ENCODE data around the gene F2RL1. TPM values are rescaled to one million over a fixed set of nuclear protein-coding genes. Genes with fewer than 3 reads are reported as not detected.
A peak's percentile ranks its signal among the peaks of the same experiment; 100 is the strongest.
"Not testable (repeated sequence)": the region's sequence is repeated elsewhere in the genome, so short reads cannot be mapped to it uniquely, and the experiment has no call there.

F2RL1 gene, protein sequence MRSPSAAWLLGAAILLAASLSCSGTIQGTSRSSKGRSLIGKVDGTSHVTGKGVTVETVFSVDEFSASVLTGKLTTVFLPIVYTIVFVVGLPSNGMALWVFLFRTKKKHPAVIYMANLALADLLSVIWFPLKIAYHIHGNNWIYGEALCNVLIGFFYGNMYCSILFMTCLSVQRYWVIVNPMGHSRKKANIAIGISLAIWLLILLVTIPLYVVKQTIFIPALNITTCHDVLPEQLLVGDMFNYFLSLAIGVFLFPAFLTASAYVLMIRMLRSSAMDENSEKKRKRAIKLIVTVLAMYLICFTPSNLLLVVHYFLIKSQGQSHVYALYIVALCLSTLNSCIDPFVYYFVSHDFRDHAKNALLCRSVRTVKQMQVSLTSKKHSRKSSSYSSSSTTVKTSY
- polyA plus RNA-seq (ENCODE audit: insufficient read length) = 0.31 TPM

DNA sequence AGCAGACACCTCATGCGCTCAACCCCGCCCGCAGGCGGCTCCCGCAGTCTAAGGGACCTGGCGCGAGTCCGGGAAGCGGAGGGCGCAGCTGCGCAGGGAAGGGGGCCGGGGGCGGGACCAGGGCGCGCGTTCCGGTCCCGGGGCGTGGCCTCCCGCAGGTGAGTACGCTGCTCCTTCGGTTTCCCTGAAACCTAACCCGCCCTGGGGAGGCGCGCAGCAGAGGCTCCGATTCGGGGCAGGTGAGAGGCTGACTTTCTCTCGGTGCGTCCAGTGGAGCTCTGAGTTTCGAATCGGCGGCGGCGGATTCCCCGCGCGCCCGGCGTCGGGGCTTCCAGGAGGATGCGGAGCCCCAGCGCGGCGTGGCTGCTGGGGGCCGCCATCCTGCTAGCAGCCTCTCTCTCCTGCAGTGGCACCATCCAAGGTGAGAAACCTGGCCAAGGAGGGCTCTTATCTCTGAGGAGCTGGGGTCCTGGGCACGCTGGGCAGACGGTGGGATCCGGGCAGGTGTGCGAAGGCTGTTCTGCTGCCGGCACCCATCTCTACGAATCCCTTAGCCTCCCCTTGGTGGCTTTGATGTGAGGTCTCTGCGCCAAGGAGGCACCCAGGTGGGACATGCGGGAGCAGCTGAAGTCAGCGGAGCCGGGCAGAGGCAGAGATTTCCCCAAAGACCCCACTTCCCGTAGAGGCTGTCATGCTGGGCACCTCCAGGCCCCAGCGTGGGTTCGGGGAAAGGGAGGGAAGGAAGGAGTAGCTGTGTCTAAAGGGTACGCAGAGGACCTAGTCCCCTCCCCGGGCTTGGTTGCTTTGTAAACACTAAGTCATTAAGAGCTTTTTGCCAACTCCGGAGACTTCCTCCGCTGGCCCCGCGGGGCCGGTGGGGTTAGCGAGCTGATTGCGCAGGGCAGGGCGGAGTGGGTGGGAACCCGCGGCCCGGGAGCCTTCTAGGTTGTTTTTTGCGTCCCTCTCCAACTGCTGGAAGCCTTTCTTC lies at the start of gene F2RL1:
Gene F2RL1, plus strand, starts transcription at position 187 of the 988 bp plus-strand sequence. Its CDS starts 153 bp downstream, at position 340.
- DNase-seq = no peak

DNA sequence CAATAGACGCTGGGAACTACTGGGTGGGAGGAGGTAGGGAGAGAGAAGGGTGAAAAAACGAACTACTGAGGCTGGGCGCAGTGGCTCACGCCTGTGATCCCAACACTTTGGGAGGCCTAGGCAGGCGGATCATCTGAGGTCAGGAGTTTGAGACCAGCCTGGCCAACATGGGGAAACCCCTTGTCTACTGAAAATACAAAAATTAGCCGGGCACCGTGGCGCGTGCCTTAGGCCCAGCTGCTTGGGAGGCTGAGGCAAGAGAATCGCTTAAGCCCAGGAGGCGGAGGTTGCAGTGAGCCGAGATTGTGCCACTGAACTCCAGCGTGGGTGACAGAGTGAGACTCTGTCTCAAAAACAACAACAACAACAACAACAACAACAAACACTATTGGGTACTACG lies 47.8 kb upstream of the F2RL1 start:
- DNase-seq = not testable (repeated sequence)

DNA sequence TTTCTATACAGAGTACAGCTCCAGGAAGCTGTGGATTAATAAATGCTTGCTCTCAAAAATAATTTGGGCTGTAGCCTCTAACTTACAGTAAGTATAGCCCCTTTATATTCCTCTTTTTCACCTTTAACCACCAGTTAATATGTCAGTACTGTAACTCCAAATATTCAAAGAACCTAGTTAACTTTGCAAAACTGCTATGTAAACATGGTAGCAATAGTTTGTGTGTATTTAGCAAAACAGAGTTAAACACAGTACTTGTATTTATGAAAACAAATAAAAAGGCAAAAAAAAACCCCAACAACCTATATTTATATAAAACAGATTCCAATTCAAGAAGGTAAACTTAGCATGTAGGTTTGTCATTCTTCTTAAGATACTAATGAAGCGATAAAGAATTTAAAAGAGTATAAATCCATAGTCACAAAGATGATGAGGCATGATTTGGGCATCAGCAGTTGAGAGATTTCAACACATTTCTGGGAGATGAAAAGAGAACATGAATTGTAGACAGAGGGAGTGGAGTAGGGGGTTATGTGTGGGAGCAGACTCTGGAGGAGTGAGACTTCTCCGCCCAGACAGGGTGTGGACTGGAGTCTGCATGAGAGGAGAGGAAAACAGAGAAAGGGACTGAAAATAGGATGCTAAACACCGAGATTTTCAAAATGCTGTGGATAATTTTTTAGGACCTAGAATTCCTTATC lies 47.0 kb upstream of the F2RL1 start:
- DNase-seq = no peak

DNA sequence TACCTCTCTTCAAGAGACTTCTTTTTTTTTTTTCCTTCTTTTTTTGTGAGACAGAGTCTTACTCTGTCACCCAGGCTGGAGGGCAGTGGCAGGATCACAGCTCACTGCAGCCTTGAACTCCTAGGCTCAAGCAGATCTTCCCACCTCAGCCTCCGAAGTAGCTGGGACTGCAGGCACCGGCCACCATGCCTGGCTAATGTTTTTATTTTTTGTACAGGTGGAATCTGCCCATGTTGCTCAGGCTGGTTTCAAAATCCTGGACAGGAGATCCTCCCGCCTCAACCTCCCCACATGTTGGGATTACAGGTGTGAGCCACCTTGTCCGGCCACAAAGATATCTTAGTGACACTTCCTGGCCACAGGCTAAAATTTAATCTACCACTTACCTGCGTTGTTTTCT lies 42.9 kb upstream of the F2RL1 start:
- no peak for DNase-seq

DNA sequence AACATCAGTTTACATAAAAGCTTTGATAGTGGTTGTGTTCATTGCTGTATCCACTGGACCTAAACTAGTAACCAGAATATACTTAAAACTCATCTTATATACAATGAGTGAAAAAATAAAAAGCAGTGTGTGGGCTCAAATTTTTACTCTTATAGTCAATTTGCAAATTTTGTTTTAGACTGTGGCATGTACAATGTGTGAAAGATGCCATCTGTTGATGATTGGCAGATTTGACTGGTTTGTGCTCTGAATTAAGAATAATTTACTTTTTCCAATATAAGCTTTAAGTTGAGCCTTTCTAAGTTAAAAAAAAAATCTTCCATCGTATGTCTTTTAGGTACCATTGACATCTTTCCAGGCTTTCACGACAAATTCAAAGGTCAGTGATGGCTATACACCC lies 42.4 kb upstream of the F2RL1 start:
- DNase-seq = no peak

DNA sequence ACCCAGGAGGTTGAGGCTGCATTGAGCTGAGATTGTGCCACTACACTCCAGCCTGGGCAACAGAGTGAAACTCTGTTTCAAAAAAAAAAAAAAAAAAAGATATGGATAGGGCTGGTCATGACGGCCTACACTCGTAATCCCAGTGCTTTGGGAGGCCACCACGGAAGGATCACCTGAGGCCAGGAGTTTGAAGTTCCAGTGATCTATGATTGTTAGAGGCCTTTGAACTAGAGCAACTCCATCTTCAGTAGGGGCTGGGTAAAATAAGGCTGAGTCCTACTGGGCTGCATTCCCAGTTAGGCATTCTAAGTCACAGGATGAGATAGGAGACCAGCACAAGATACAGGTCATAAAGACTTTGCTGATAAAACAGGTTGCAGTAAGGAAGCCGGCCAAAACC lies 38.2 kb upstream of the F2RL1 start:
- not testable (repeated sequence) for DNase-seq

DNA sequence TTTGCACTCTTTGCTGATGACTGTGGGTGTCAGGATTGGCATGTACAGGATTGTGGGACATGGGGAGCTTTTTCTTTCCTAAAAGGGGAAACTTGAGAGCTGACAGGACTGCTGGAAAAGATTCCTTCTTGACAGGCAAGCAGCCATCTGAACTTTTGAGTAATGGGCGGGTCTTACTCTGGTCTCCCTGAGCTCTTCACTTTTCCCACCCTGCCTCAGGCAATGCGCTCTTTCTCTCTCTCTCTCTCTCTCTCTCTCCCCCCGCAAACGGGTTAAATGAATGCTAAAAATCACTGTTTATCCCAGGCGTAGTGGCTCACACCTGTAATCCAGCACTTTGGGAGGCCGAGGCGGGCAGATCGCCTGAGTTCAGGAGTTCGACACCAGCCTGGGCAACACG lies 37.1 kb upstream of the F2RL1 start:
- no peak for DNase-seq

DNA sequence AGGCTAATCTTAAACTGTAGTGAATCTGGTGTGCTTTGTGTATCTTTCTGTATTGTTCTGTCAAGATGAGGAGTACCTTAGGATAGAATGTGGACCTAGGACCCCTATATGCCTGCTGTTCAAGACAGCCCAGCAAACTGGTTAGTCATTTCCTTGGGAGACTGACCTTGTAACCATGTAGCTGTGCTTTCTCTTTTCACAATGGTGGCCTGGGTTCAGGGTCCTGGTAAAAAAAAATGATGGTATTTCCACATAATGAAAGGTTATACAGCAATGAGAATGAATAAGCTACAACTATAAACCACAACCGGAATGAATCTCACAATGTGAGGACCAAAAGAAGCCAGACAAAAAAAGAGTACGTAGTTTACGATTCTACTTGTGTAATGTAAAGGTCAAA lies 36.4 kb upstream of the F2RL1 start:
- no peak for DNase-seq

DNA sequence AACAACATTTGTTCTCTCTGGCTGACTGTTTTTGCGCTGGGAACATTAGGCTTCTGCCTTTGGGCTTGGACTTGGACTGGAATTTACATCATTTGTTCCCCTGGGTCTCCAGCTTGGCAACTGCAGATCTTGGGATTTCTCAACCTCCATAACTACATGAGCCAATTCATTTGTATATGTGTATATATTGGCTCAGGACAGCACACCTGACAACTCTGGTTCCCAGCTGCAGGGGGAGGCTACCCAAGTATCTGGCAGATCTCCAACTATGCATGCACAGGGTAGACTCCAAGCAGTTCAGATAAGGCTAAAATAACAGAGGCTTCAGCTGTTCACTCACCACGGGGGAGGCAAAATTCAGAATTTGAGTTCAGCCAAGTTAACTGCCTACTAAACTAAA lies 31.6 kb upstream of the F2RL1 start:
- DNase-seq = peak; percentile 84

DNA sequence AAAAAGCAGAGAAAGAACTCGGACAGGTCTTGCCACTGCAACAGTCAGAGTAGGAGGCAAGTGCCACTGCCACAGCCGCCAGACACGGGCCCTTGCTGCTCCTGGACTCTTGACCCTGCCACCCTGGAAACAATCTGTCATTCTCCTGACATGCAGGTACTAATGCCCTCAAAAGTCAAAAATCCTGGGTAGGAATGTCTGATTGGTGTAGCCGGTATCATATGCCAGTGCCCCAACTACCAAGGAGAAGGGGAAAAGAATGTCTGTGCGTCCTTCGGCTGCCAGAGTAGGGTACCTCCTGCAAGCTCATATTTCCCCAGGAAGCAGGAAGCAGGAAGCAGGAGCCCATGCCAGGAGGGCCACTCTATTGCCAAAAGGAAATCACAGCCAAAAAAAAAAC lies 30.5 kb upstream of the F2RL1 start:
- no peak for DNase-seq

DNA sequence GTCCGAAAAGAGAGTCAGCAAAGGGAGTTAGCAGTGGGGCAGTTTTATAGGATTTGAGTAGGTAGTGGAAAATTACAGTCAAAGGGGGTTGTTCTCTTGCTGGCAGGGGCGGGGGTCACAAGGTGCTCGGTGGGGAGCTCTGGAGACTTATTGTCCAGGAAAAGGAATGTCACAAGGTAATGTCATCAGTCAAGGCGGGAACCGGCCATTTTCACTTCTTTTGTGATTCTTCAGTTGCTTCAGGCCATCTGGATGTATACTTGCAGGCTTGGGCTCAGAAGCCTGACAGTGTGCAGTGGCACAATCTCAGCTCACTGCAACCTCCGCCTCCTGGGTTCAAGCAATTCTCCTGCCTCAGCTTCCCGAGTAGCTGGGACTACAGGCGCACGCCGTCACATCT lies 29.6 kb upstream of the F2RL1 start:
- not testable (repeated sequence) for DNase-seq

DNA sequence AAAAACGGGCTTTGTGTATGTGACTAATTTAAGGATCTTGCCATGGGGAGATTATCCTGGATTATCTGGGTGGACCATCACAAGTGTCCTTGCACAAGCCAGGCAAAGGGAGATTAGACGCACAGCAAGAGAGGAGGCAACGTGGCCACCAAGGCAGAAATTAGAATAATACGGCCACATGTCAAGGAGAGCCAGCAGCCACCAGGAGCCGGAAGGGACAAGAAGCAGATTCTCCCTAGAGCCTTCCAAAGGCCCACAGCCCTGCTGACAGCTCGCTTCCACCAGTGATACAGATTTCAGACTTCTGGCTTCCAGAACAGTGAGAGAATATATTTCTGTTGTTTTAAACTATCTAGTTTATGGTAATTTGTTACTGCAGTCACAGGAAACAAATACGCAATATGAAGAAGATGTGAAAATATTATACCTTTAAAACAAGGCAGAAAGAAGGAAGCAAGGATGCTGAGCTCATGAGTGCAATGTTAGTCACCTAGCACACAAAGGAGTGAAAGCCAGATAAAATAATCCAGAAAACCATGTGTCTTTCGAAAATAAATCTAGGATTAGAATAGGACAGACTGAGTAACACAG lies 28.7 kb upstream of the F2RL1 start:
- DNase-seq = no peak

DNA sequence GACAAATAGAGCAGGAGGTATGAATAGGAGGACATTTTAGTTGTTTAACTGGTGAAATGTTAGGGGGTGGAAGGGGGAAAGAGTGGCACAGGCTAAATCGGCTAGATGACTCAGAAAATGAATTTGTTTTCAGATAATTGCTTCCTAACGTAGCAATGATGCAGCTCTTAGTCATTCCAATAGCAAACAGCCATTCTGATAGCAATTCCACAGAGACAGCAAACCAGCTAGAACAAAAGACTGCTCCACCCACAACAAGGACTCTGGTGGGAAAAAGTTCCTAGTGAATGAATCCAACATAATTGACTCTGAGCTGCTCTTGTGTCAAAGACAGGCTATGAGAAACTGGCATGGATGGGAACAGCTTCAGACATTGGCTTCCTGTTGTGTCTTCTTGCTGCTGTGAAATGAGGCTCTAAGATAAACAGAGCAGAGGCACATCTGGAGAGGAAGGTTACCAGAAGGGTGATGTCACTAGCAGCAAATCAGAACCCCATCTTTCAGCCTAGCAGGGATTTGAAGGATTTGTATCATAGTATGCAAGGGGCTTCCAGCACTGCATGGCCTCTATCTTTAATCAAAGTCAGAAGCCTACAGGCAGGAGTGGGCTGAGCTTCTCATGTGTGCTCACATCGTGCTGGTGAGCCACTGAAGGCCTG lies 28.1 kb upstream of the F2RL1 start:
- peak; percentile 49 for DNase-seq

DNA sequence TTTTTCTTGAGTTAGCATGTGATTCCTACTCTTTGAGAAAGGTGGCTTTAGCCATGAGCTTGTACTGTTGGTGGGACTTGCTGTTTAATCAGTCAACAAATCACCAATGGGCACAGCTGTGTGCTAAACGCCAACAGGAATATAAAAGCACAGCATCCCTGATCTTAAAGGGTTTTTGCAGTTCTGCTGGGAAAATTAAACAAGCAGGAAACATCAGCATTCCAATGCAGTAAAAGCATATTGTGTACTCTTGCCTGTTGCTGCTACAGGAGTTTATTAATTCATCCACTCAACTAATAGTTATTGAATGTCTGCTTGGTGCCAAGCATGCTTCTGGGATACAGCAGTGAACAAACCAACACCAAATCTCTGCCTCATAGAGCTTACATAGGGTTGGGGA lies 27.4 kb upstream of the F2RL1 start:
- DNase-seq = no peak

DNA sequence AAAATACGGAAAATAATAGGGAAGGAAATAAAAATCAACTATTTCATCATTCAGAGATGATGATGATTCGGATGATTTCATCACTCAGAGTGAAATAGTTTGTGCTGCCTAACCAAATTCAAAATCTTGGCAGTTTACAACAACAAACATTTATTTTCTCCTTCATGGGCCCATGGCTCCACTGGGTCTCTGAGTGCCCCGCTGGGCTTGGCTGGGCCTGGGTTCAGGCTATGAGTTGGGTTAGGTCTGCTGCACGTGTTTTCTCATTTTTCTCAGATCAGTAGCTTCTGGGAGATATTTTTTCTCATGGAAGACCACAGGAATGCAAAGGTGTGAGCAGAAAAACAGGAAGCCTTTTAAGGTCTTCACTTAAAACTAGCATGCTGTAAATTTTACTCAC lies 24.0 kb upstream of the F2RL1 start:
- no peak for DNase-seq

DNA sequence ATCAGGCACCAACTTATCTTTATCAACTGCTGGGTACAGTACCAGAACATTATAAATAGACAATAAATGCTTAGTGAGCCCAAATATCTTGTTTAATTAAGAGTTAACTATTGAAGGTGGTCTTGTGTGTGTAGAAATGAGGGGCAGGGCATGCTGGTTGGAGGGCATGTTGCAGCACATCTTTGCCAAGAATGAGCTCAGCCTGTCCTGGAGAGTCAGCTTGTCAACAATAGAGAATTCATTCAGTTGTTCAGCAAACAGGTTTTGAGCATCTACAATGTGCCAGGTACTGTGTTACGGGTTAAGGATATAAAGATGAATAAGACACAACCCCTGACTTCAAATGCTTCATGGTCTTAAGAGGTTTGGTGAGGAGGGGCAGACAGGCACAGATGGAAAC lies 19.2 kb upstream of the F2RL1 start:
- DNase-seq = no peak

DNA sequence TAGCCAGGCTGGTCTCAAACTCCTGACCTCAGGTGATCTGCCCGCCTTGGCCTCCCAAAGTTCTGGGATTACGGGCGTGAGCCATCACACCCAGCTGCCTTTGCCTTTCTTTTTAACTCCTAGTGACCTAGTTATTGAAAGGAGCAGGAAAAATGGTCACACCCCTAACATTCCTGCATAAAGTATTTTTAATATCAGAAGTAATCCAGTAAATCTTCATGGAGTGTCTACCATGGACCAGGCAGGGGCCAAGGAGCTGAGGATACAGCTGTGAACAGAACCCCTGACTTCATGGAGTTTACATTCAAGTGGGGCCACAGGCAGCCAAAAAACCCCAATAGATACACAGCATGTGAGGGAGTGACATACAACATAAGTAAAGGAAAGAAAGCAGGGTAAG lies 18.3 kb upstream of the F2RL1 start:
- DNase-seq = no peak

DNA sequence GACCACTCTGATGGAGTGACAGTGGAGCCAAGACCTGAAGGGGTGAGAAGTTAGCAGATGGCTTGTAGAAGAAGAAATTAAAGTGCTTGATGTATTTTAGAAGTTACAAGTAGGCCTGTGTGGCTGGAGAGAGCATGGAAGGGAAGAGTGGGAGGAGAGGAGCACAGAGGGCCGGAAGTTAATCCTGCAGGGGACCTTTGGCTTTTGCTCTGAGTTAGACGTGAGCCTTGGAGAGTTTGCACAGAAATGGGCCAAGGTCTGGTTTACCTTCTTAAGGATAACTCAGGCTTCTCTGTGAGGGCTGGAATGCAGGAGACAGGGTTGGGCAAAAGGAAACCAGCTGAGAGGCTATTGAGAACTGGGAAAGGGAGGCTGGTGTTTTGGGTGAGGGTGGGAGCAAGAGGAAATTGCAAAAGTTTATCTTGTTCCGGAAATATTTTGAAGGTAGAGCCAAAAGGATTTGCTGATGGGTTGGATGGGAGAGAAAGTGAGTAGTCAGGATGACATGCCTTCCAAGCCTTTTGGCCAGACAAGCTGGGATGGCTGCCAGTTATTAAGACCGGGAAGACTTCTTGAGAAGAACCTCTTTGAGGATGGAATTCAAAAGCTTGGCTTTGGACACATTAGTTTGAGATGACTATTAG lies 17.5 kb upstream of the F2RL1 start:
- DNase-seq = no peak

DNA sequence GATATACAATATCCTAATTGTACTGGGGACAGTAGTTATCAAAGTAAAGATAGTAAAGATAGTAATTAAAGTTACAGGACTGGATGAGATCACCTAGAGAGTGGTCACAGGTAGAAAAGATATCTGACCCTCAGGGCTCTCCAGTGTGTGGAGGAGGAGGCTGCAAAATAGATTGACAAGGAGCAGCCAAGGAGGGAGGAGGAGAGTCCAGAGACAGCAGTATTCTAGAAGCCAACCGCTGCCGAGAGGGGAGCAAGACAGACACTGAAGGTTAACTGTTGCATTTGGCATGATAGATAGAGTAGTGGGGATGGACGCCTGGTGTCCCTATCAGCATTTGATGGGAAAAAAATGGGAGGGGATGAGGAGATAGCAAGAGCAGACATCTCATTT lies 17.0 kb upstream of the F2RL1 start:
- no peak for DNase-seq

DNA sequence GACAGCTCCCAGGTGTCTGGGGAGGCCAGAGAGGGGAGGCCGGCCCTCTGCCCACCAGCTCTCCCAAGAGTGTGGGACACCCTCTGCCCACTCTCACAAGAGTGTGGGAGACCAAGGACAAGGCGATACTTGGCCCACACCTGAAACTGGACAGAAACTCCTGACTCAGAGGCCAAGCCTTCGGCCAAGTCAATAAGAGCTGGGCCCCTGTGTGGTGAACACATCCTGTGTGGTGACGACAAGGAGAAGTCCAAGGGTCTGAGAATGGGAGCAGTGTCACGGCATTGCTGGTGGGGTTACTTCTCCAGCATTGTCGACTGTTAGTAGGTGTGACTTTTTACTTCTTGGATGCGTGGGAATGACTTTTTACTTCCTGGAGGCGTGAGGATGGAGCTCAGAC lies 14.6 kb upstream of the F2RL1 start:
- DNase-seq = no peak

DNA sequence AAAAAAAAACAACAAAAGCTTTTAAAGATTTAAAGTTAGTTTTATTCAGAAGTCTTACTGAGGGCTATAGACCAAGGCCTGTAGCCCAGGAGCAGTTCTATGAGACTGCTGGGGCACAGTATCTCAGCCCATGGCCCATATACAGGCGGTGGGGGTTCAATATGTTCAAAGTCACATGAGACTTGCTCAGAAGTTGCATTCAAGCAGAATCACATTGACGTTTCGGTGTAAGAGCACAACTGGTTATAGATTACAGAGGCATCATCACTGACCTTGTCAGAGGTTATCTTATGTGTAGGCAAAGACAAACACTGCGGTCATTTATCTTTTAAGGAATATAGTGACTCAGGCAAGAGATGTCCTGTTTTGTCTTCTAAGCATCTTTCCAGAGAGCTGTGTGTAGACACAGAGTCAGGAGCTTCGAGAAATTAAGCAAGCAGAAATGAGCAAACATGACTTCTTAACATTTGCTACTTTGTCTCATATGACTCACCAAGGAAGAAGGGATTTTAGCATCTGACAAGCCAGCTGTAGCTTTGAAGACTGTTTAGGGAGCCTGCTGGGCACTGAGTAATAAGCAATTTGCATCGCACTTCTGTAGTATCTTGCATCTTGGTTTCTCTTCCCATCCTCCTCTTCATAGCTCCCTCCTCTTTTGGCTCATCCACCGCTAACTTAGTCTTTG lies 12.9 kb upstream of the F2RL1 start:
- no peak for DNase-seq

All from hindlimb muscle (tissue), 1 donor.